ENCODE data around the gene BCL2L15.

DNA sequence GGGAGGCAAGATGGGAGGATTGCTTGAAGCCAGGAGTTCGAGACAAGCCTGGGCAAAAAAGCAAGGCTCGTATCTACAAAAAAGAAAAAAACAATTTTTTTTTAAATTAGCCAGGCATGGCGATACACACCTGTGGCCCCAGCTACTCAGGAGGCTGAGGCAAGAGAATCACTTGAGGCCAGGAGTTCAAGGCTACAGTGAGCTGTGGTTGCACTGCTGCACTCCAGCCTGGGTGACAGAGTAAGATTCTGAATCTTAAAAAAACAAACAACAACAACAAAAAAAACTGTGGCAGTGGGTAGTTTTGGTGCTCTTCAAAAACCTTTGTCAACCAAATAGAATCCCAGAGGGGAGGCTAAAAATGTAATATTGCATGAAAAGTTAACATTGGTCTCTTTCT lies 16.6 kb downstream of the BCL2L15 start:
- TF ChIP-seq, protein P1, sequence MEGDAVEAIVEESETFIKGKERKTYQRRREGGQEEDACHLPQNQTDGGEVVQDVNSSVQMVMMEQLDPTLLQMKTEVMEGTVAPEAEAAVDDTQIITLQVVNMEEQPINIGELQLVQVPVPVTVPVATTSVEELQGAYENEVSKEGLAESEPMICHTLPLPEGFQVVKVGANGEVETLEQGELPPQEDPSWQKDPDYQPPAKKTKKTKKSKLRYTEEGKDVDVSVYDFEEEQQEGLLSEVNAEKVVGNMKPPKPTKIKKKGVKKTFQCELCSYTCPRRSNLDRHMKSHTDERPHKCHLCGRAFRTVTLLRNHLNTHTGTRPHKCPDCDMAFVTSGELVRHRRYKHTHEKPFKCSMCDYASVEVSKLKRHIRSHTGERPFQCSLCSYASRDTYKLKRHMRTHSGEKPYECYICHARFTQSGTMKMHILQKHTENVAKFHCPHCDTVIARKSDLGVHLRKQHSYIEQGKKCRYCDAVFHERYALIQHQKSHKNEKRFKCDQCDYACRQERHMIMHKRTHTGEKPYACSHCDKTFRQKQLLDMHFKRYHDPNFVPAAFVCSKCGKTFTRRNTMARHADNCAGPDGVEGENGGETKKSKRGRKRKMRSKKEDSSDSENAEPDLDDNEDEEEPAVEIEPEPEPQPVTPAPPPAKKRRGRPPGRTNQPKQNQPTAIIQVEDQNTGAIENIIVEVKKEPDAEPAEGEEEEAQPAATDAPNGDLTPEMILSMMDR (optimal IDR thresholded peaks at IDR 0.05 in 1 of 3, IDR thresholded peaks at IDR 0.05 in 1 of 3, conservative IDR thresholded peaks at IDR 0.05 in 1 of 3; ENCODE audit: extremely low read depth in 1 of 3, insufficient read depth in 2 of 3, low read length in 3 of 3) = no peak
- TF ChIP-seq EZH2 (IDR thresholded peaks at IDR 0.05; ENCODE audit: low read length) = no peak
